Measurements from ENCODE around the gene TXNRD1.
"Not testable (repeated sequence)": the region's sequence is repeated elsewhere in the genome, so short reads cannot be mapped to it uniquely, and the experiment has no call there.

Gene TXNRD1

GRCh38 chr12:104320627-104321024, 105.0 kb downstream of the TXNRD1 start:
- no peak overlapping the region for H3K27ac ChIP-seq
- no peaks in the 10 kb centered on the region for H3K9me3 ChIP-seq
- no peaks in the 10 kb centered on the region for H3K27me3 ChIP-seq
- no peaks in the 10 kb centered on the region for H3K4me1 ChIP-seq (ENCODE audit: control insufficient read depth in 1 of 2, insufficient read depth in 1 of 2, low read depth in 1 of 2, low read length in 1 of 2)
- H3K4me3 ChIP-seq (ENCODE audit: low read depth in 1 of 2, low read length in 1 of 2): no peak overlapping the region
- TF ChIP-seq CTCF (IDR thresholded peaks at IDR 0.05): no peak
- H3K36me3 ChIP-seq: peaks cover 87% of the 10 kb centered on the region

GRCh38 chr12:104321949-104322348, 106.4 kb downstream of the TXNRD1 start:
- no peak overlapping the region for H3K27ac ChIP-seq
- H3K9me3 ChIP-seq: no peaks in the 10 kb centered on the region
- peaks cover 87% of the 10 kb centered on the region for H3K36me3 ChIP-seq
- H3K27me3 ChIP-seq: no peaks in the 10 kb centered on the region
- TF ChIP-seq CTCF (IDR thresholded peaks at IDR 0.05): no peak
- no peaks in the 10 kb centered on the region for H3K4me1 ChIP-seq (ENCODE audit: control insufficient read depth in 1 of 2, insufficient read depth in 1 of 2, low read depth in 1 of 2, low read length in 1 of 2)
- H3K4me3 ChIP-seq (ENCODE audit: low read depth in 1 of 2, low read length in 1 of 2): no peak overlapping the region

GRCh38 chr12:104322533-104322932, 107.0 kb downstream of the TXNRD1 start:
- peaks cover 87% of the 10 kb centered on the region for H3K36me3 ChIP-seq
- not testable (repeated sequence) for H3K4me3 ChIP-seq (ENCODE audit: low read depth in 1 of 2, low read length in 1 of 2); H3K4me1 ChIP-seq (ENCODE audit: control insufficient read depth in 1 of 2, insufficient read depth in 1 of 2, low read depth in 1 of 2, low read length in 1 of 2); H3K27me3 ChIP-seq; H3K9me3 ChIP-seq; H3K27ac ChIP-seq

- no peak overlapping the region for H3K27ac ChIP-seq
- H3K4me3 ChIP-seq (ENCODE audit: low read depth in 1 of 2, low read length in 1 of 2): no peak overlapping the region
- H3K36me3 ChIP-seq: peaks cover 87% of the 10 kb centered on the region
- no peaks in the 10 kb centered on the region for H3K4me1 ChIP-seq (ENCODE audit: control insufficient read depth in 1 of 2, insufficient read depth in 1 of 2, low read depth in 1 of 2, low read length in 1 of 2)
- H3K9me3 ChIP-seq: no peaks in the 10 kb centered on the region
- no peak for TF ChIP-seq CTCF (IDR thresholded peaks at IDR 0.05)
- no peaks in the 10 kb centered on the region for H3K27me3 ChIP-seq
Observed at GRCh38 chr12:104323899-104324298, 108.3 kb downstream of the TXNRD1 start.

- H3K27me3 ChIP-seq; H3K4me1 ChIP-seq (ENCODE audit: control insufficient read depth in 1 of 2, insufficient read depth in 1 of 2, low read depth in 1 of 2, low read length in 1 of 2); H3K9me3 ChIP-seq; H3K4me3 ChIP-seq (ENCODE audit: low read depth in 1 of 2, low read length in 1 of 2); H3K27ac ChIP-seq: not testable (repeated sequence)
- H3K36me3 ChIP-seq: peaks cover 86% of the 10 kb centered on the region
Observed at GRCh38 chr12:104328278-104328677, 112.7 kb downstream of the TXNRD1 start.

- H3K36me3 ChIP-seq: peaks cover 87% of the 10 kb centered on the region
- no peaks in the 10 kb centered on the region for H3K9me3 ChIP-seq
- no peaks in the 10 kb centered on the region for H3K27me3 ChIP-seq
- H3K4me1 ChIP-seq (ENCODE audit: control insufficient read depth in 1 of 2, insufficient read depth in 1 of 2, low read depth in 1 of 2, low read length in 1 of 2): no peaks in the 10 kb centered on the region
- no peak overlapping the region for H3K27ac ChIP-seq
- no peak for TF ChIP-seq CTCF (IDR thresholded peaks at IDR 0.05)
- H3K4me3 ChIP-seq (ENCODE audit: low read depth in 1 of 2, low read length in 1 of 2): no peak overlapping the region
Observed at GRCh38 chr12:104328790-104329189, 113.2 kb downstream of the TXNRD1 start.

Data from neutrophil (primary cell).